WTC11 (cell line): Measurements from ENCODE around the gene PTPN3. TPM values are rescaled to one million over a fixed set of nuclear protein-coding genes. Genes with fewer than 3 reads are reported as not detected.

Experiments
- ATAC-seq: fragments of 200-7000 bp; cut with Tn5 transposase; 2 replicates; pipeline ENCODE4 v1.10.0; 2021; ENCODE audit warnings: mild to moderate bottlenecking, moderate library complexity
- CTCF ChIA-PET: fragments of 300-600 bp; sonication (Branson Sonifier 250); formaldehyde crosslinking; loops from one replicate; lab custom pipeline; 2021; ENCODE audit warnings: antibody characterized with exemption; lab: Charles Lee
- POLR2A ChIA-PET: fragments of 350-600 bp; sonication (Branson Sonifier 250); formaldehyde crosslinking; loops from one replicate; lab custom pipeline; 2021; ENCODE audit warnings: antibody characterized with exemption; lab: Charles Lee
- DNase-seq: peaks from one replicate; pipeline ENCODE4 v3.0.0; 2021; ENCODE audit warnings: low spot score
- H3K27ac Mint-ChIP-seq: 2 replicates; pipeline ENCODE4 v1.8.0; 2021; ENCODE audit warnings: mixed read lengths
- H3K27me3 Mint-ChIP-seq: 2 replicates; pipeline ENCODE4 v1.8.0; 2021; ENCODE audit warnings: low read depth, mild to moderate bottlenecking, moderate library complexity, mixed read lengths
- H3K36me3 Mint-ChIP-seq: 2 replicates; pipeline ENCODE4 v1.8.0; 2021; ENCODE audit warnings: mixed read lengths
- H3K4me1 Mint-ChIP-seq: 2 replicates; pipeline ENCODE4 v1.8.0; 2022; ENCODE audit warnings: mixed read lengths
- H3K4me3 Mint-ChIP-seq: 2 replicates; pipeline ENCODE4 v1.8.0; 2021; ENCODE audit warnings: mild to moderate bottlenecking, moderate library complexity, mixed read lengths
- H3K9me3 Mint-ChIP-seq: 2 replicates; pipeline ENCODE4 v1.8.0; 2021; ENCODE audit warnings: mixed read lengths
- EMX1 ChIP-seq: fragments of 250-450 bp; sonication (Bioruptor Pico); IDR thresholded peaks from 2 replicates; pipeline ENCODE4 v1.8.0; 2021; ENCODE audit warnings: mild to moderate bottlenecking
- ETV6 ChIP-seq: sonication (generic); formaldehyde crosslinking; IDR thresholded peaks from 2 replicates; pipeline ENCODE4 v1.8.1; 2022; ENCODE audit warnings: mild to moderate bottlenecking, missing genetic modification reagents
- FOXP1 ChIP-seq: sonication (generic); formaldehyde crosslinking; IDR thresholded peaks from 2 replicates; pipeline ENCODE4 v1.8.0; 2022; ENCODE audit warnings: missing genetic modification reagents, mild to moderate bottlenecking, moderate library complexity, borderline replicate concordance
- GABPB1 ChIP-seq: sonication (generic); formaldehyde crosslinking; IDR thresholded peaks from 2 replicates; pipeline ENCODE4 v1.8.1; 2023; ENCODE audit warnings: mild to moderate bottlenecking, missing genetic modification reagents
- GTF2I ChIP-seq: fragments of 250-450 bp; sonication (Bioruptor Pico); conservative IDR thresholded peaks from 2 replicates; pipeline ENCODE4 v1.4.0; 2021; ENCODE audit warnings: mild to moderate bottlenecking
- HMGA2 ChIP-seq: fragments of 250-450 bp; sonication (Bioruptor Pico); IDR thresholded peaks from 2 replicates; pipeline ENCODE4 v1.4.0; 2021; ENCODE audit warnings: mild to moderate bottlenecking, moderate library complexity
- NFATC4 ChIP-seq: fragments of 250-450 bp; sonication (Bioruptor Pico); IDR thresholded peaks from 2 replicates; pipeline ENCODE4 v1.9.0; 2021; ENCODE audit warnings: mild to moderate bottlenecking
- TP53 ChIP-seq: sonication (generic); formaldehyde crosslinking; IDR thresholded peaks from 2 replicates; pipeline ENCODE4 v1.8.1; 2023; ENCODE audit warnings: mild to moderate bottlenecking, missing genetic modification reagents
- ZNF396 ChIP-seq: fragments of 250-450 bp; sonication (Bioruptor Pico); IDR thresholded peaks from 2 replicates; pipeline ENCODE4 v1.8.0; 2021; ENCODE audit warnings: mild to moderate bottlenecking, moderate library complexity, borderline replicate concordance
- ZNF423 ChIP-seq: fragments of 250-450 bp; sonication (Bioruptor Pico); IDR thresholded peaks from 2 replicates; pipeline ENCODE4 v2.1.2; 2022; ENCODE audit warnings: mild to moderate bottlenecking, moderate library complexity
- total RNA-seq: library from RNA; stranded (reverse); gene quantifications from 3 replicates; pipeline ENCODE4 v1.2.3, GENCODE V29; 2021
- TF ChIP-seq, protein P1 (sequence below): sonication (generic); formaldehyde crosslinking; IDR thresholded peaks from 2 replicates; pipeline ENCODE4 v1.8.0; 2022; ENCODE audit warnings: mild to moderate bottlenecking, missing genetic modification reagents
- TF ChIP-seq, protein P2 (sequence below): sonication (generic); formaldehyde crosslinking; IDR thresholded peaks from 2 replicates; pipeline ENCODE4 v1.8.1; 2023; ENCODE audit warnings: mild to moderate bottlenecking, missing genetic modification reagents, borderline replicate concordance
- TF ChIP-seq, protein P3 (sequence below): fragments of 250-450 bp; sonication (Bioruptor Pico); IDR thresholded peaks from 2 replicates; pipeline ENCODE4 v1.8.0; 2021; ENCODE audit warnings: mild to moderate bottlenecking
- TF ChIP-seq, protein P4 (sequence below): sonication (generic); formaldehyde crosslinking; IDR thresholded peaks from 2 replicates; pipeline ENCODE4 v1.8.1; 2023; ENCODE audit warnings: mild to moderate bottlenecking, missing genetic modification reagents
- TF ChIP-seq, protein P5 (sequence below): fragments of 250-450 bp; sonication (Bioruptor Pico); IDR thresholded peaks from 2 replicates; pipeline ENCODE4 v2.1.2; 2022; ENCODE audit warnings: mild to moderate bottlenecking, moderate library complexity
- TF ChIP-seq, protein P6 (sequence below): sonication (generic); formaldehyde crosslinking; IDR thresholded peaks from 2 replicates; pipeline ENCODE4 v1.8.0; 2022; ENCODE audit warnings: mild to moderate bottlenecking, missing genetic modification reagents
- TF ChIP-seq, protein P7 (sequence below): sonication (generic); formaldehyde crosslinking; IDR thresholded peaks from 2 replicates; pipeline ENCODE4 v1.8.0; 2023; ENCODE audit warnings: missing genetic modification reagents, mild to moderate bottlenecking, borderline replicate concordance

Gene PTPN3
- total RNA-seq, 1 experiment from 2014 or later: 1.7 TPM

DNA sequence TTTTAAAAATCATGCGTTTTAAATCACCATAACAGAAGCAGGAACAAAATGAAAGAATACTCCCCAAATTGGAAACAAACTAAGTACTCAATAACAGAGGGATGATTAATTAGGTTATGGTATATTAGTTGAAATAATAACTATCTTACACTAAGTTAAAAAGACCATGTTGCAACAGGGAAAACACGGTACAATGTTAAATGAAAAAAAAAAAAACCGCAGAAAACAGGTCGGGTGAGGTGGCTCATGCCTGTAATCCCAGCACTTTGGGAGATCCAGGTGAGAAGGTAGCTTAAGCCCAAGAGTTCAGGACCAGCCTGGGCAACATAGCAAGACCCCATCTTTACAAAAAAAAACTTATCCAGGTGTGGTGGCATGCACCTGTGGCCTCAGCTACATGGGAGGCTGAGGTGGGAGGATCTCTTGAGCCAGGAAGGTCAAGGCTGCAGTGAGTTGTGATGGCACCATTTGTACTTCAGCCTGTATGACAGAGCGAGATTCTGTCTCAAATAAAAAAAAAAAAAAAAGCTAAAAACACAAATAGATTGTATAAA lies 2.4 kb upstream of the PTPN3 start (continued):
- TF ChIP-seq, protein P1, sequence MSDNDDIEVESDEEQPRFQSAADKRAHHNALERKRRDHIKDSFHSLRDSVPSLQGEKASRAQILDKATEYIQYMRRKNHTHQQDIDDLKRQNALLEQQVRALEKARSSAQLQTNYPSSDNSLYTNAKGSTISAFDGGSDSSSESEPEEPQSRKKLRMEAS (CRISPR knock-in tag): no peak
- TF ChIP-seq GTF2I (CRISPR knock-in tag) (no peak), NFATC4 (CRISPR knock-in tag) (no peak), HMGA2 (CRISPR knock-in tag) (no peak), EMX1 (no peak), FOXP1 (no peak)
- TF ChIP-seq, protein P2, sequence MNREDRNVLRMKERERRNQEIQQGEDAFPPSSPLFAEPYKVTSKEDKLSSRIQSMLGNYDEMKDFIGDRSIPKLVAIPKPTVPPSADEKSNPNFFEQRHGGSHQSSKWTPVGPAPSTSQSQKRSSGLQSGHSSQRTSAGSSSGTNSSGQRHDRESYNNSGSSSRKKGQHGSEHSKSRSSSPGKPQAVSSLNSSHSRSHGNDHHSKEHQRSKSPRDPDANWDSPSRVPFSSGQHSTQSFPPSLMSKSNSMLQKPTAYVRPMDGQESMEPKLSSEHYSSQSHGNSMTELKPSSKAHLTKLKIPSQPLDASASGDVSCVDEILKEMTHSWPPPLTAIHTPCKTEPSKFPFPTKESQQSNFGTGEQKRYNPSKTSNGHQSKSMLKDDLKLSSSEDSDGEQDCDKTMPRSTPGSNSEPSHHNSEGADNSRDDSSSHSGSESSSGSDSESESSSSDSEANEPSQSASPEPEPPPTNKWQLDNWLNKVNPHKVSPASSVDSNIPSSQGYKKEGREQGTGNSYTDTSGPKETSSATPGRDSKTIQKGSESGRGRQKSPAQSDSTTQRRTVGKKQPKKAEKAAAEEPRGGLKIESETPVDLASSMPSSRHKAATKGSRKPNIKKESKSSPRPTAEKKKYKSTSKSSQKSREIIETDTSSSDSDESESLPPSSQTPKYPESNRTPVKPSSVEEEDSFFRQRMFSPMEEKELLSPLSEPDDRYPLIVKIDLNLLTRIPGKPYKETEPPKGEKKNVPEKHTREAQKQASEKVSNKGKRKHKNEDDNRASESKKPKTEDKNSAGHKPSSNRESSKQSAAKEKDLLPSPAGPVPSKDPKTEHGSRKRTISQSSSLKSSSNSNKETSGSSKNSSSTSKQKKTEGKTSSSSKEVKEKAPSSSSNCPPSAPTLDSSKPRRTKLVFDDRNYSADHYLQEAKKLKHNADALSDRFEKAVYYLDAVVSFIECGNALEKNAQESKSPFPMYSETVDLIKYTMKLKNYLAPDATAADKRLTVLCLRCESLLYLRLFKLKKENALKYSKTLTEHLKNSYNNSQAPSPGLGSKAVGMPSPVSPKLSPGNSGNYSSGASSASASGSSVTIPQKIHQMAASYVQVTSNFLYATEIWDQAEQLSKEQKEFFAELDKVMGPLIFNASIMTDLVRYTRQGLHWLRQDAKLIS (CRISPR knock-in tag): no peak
- TF ChIP-seq, protein P3, sequence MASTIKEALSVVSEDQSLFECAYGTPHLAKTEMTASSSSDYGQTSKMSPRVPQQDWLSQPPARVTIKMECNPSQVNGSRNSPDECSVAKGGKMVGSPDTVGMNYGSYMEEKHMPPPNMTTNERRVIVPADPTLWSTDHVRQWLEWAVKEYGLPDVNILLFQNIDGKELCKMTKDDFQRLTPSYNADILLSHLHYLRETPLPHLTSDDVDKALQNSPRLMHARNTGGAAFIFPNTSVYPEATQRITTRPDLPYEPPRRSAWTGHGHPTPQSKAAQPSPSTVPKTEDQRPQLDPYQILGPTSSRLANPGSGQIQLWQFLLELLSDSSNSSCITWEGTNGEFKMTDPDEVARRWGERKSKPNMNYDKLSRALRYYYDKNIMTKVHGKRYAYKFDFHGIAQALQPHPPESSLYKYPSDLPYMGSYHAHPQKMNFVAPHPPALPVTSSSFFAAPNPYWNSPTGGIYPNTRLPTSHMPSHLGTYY (CRISPR knock-in tag): no peak
- TF ChIP-seq, protein P4, sequence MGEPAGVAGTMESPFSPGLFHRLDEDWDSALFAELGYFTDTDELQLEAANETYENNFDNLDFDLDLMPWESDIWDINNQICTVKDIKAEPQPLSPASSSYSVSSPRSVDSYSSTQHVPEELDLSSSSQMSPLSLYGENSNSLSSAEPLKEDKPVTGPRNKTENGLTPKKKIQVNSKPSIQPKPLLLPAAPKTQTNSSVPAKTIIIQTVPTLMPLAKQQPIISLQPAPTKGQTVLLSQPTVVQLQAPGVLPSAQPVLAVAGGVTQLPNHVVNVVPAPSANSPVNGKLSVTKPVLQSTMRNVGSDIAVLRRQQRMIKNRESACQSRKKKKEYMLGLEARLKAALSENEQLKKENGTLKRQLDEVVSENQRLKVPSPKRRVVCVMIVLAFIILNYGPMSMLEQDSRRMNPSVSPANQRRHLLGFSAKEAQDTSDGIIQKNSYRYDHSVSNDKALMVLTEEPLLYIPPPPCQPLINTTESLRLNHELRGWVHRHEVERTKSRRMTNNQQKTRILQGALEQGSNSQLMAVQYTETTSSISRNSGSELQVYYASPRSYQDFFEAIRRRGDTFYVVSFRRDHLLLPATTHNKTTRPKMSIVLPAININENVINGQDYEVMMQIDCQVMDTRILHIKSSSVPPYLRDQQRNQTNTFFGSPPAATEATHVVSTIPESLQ (CRISPR knock-in tag): no peak
- TF ChIP-seq, protein P5, sequence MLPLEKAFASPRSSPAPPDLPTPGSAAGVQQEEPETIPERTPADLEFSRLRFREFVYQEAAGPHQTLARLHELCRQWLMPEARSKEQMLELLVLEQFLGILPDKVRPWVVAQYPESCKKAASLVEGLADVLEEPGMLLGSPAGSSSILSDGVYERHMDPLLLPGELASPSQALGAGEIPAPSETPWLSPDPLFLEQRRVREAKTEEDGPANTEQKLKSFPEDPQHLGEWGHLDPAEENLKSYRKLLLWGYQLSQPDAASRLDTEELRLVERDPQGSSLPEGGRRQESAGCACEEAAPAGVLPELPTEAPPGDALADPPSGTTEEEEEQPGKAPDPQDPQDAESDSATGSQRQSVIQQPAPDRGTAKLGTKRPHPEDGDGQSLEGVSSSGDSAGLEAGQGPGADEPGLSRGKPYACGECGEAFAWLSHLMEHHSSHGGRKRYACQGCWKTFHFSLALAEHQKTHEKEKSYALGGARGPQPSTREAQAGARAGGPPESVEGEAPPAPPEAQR (CRISPR knock-in tag): no peak
- TF ChIP-seq, protein P6, sequence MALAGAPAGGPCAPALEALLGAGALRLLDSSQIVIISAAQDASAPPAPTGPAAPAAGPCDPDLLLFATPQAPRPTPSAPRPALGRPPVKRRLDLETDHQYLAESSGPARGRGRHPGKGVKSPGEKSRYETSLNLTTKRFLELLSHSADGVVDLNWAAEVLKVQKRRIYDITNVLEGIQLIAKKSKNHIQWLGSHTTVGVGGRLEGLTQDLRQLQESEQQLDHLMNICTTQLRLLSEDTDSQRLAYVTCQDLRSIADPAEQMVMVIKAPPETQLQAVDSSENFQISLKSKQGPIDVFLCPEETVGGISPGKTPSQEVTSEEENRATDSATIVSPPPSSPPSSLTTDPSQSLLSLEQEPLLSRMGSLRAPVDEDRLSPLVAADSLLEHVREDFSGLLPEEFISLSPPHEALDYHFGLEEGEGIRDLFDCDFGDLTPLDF (CRISPR knock-in tag): no peak

DNA sequence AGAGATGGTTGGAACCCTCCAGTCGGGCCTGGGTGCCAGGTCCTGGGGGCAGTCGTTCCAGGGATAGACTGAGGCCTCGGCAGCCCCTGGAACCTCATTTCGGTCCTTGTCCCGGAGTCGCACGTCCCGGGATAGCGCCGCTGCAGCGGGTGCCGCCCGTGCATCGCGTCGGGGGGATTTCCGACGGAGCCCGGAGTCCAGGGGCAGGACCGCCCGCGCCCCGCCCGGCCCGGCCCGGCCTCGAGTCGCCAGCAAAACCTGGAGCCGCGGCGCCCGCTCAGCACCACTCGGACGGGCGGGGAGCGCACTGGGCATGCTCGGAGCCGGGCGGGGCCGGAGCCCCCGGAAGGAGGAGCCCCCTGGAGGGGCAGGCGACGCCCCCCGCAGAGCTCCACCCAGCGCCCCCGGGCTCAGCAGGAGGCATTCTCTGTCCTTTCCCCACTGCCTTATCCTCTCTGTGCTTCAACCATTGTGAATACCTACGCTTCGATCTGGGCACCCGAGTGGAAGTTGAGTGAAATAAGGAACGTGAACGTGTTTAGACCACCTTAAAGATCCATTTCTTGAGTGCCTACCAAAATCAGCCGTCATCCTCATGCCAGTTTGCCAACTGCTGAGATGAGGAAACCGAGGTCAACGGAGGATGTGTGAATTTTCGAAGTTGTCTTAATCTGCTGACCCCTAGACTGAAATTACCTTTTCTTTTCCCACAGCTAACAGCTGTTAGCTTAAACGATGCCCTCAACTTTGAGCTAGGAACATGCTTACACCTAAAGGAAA lies 1.7 kb upstream of the PTPN3 start:
- Mint-ChIP-seq H3K4me1 (peaks cover 21% of the 10 kb centered on the region), H3K9me3 (no peaks in the 10 kb centered on the region), H3K36me3 (no peaks in the 10 kb centered on the region), H3K4me3 (peak overlapping the region; percentile 77), H3K27ac (no peak overlapping the region), H3K27me3 (peaks cover 71% of the 10 kb centered on the region)
- peak; percentile 63 for DNase-seq
- ATAC-seq: peak; percentile 81
- ChIA-PET POLR2A (no interaction called here), CTCF (interaction anchor here (0.6 to 4.5 kb wide), 5 partner anchors 59 to 154 kb away, joined by 3 to 18 read pairs (median 4); no protein-coding TSS in a partner anchor)
- TF ChIP-seq ZNF423 (CRISPR knock-in tag) (peak; percentile 97), TP53 (CRISPR knock-in tag) (0 out of 2 replicates have a peak, but pooled peaks have one; percentile 45), ETV6 (CRISPR knock-in tag) (peak; percentile 9; the same call in 1 of the 2 replicates), GABPB1 (CRISPR knock-in tag) (peak; percentile 24; the same call in 1 of the 2 replicates), ZNF396 (no peak)
- TF ChIP-seq, protein P7, sequence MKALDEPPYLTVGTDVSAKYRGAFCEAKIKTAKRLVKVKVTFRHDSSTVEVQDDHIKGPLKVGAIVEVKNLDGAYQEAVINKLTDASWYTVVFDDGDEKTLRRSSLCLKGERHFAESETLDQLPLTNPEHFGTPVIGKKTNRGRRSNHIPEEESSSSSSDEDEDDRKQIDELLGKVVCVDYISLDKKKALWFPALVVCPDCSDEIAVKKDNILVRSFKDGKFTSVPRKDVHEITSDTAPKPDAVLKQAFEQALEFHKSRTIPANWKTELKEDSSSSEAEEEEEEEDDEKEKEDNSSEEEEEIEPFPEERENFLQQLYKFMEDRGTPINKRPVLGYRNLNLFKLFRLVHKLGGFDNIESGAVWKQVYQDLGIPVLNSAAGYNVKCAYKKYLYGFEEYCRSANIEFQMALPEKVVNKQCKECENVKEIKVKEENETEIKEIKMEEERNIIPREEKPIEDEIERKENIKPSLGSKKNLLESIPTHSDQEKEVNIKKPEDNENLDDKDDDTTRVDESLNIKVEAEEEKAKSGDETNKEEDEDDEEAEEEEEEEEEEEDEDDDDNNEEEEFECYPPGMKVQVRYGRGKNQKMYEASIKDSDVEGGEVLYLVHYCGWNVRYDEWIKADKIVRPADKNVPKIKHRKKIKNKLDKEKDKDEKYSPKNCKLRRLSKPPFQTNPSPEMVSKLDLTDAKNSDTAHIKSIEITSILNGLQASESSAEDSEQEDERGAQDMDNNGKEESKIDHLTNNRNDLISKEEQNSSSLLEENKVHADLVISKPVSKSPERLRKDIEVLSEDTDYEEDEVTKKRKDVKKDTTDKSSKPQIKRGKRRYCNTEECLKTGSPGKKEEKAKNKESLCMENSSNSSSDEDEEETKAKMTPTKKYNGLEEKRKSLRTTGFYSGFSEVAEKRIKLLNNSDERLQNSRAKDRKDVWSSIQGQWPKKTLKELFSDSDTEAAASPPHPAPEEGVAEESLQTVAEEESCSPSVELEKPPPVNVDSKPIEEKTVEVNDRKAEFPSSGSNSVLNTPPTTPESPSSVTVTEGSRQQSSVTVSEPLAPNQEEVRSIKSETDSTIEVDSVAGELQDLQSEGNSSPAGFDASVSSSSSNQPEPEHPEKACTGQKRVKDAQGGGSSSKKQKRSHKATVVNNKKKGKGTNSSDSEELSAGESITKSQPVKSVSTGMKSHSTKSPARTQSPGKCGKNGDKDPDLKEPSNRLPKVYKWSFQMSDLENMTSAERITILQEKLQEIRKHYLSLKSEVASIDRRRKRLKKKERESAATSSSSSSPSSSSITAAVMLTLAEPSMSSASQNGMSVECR (CRISPR knock-in tag): 0 out of 2 replicates have a peak, but pooled peaks have one; percentile 34
